ENCODE results near the gene ARHGEF26. TPM values are rescaled to one million over a fixed set of nuclear protein-coding genes. Genes with fewer than 3 reads are reported as not detected.

The ARHGEF26 gene
- total RNA-seq, 1 donor from 2014 or later, result 0.53 TPM

DNA sequence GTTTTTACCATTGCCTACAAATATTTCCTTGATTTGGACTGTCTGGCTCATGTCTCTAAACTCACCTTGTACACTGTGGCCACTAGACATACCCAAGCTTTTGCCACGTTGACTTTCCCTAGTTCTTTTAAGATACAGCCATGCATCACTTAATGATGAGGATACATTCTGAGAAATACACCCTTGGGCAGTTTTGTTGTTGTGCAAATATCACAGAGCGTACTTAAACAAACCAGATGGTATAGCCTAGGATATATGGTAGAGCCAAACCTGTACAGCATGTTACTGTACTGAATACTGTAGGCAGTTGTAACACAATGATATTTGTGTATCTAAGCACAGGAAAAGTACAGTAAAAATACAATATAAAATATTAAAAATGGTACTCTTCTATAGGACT is 5.5 kb downstream of the ARHGEF26 start:
- no peaks in the 10 kb centered on the region for H3K27me3 ChIP-seq (ENCODE audit: control insufficient read depth, insufficient read depth, low read length)
- no peak overlapping the region for H3K4me3 ChIP-seq (ENCODE audit: low read depth, low read length)
- DNase-seq (ENCODE audit: low read depth) (no peak), FAIRE-seq (no peak)
- H3K36me3 ChIP-seq (ENCODE audit: control insufficient read depth, insufficient read depth, low read length), result no peaks in the 10 kb centered on the region
- no peak for TF ChIP-seq CTCF (IDR thresholded peaks at IDR 0.05; ENCODE audit: insufficient read depth, low read length, severe bottlenecking)

DNA sequence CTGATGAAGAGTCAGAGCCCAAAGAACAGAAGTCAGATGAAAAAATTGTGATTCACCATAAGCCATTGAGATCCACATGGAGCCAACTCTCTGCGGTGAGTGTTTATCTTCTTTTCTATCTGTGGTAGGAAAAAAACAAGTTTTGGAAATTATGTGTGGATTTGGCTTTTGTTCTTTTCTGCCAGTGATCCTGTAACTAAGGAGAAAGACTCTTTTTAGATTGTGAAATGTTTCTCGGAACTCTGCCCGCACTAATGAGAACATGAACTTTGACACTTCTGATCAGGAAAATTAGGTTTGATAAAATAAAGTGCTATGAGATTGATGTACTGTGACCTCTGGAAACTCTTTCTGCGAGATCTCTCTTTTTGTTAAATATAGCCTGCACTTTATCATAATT is 8.4 kb downstream of the ARHGEF26 start:
- no peak for TF ChIP-seq CTCF (IDR thresholded peaks at IDR 0.05; ENCODE audit: insufficient read depth, low read length, severe bottlenecking)
- DNase-seq (ENCODE audit: low read depth), result no peak
- no peaks in the 10 kb centered on the region for H3K36me3 ChIP-seq (ENCODE audit: control insufficient read depth, insufficient read depth, low read length)
- no peak overlapping the region for H3K4me3 ChIP-seq (ENCODE audit: low read depth, low read length)
- no peak for FAIRE-seq
- H3K27me3 ChIP-seq (ENCODE audit: control insufficient read depth, insufficient read depth, low read length), result no peaks in the 10 kb centered on the region

DNA sequence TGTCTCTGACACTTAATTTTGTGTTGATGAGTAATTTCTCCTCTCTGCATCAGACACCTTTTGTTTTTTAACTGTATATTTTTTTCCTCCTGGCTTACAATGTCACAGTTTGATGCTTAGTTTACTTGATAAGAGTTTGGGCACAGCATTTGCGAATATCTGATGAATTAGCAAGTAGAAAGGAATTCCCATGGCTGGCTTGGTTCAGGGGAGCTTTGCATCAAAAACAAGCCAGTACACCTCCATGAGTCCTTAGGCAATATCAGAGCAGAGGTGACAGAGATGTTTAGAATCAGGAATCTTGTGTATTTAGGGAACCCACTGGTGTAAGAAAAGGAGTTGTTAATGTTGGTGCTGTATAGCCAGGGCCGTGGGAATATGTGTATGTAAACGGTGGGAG is 9.3 kb downstream of the ARHGEF26 start:
- DNase-seq (ENCODE audit: low read depth), result peak; percentile 71
- no peak for TF ChIP-seq CTCF (IDR thresholded peaks at IDR 0.05; ENCODE audit: insufficient read depth, low read length, severe bottlenecking)
- no peaks in the 10 kb centered on the region for H3K36me3 ChIP-seq (ENCODE audit: control insufficient read depth, insufficient read depth, low read length)
- H3K27me3 ChIP-seq (ENCODE audit: control insufficient read depth, insufficient read depth, low read length), result no peaks in the 10 kb centered on the region
- no peak overlapping the region for H3K4me3 ChIP-seq (ENCODE audit: low read depth, low read length)
- no peak for FAIRE-seq

- DNase-seq (ENCODE audit: low read depth) (no peak), FAIRE-seq (no peak)
- H3K4me3 ChIP-seq (ENCODE audit: low read depth, low read length), result no peak overlapping the region
- H3K36me3 ChIP-seq (ENCODE audit: control insufficient read depth, insufficient read depth, low read length), result no peaks in the 10 kb centered on the region
- TF ChIP-seq CTCF (IDR thresholded peaks at IDR 0.05; ENCODE audit: insufficient read depth, low read length, severe bottlenecking), result no peak
- H3K27me3 ChIP-seq (ENCODE audit: control insufficient read depth, insufficient read depth, low read length), result no peaks in the 10 kb centered on the region
Observed at GRCh38 chr3:154131830-154132229, 10.6 kb downstream of the ARHGEF26 start.

- no peak for FAIRE-seq
- H3K27me3 ChIP-seq (ENCODE audit: control insufficient read depth, insufficient read depth, low read length), result no peaks in the 10 kb centered on the region
- H3K36me3 ChIP-seq (ENCODE audit: control insufficient read depth, insufficient read depth, low read length), result no peaks in the 10 kb centered on the region
- H3K4me3 ChIP-seq (ENCODE audit: low read depth, low read length), result no peak overlapping the region
- no peak for TF ChIP-seq CTCF (IDR thresholded peaks at IDR 0.05; ENCODE audit: insufficient read depth, low read length, severe bottlenecking)
- DNase-seq (ENCODE audit: low read depth), result peak; percentile 50
Observed at GRCh38 chr3:154132777-154133375, 11.7 kb downstream of the ARHGEF26 start.

All from bronchial epithelial cell (primary cell).